SU-DHL-6 (cell line): Measurements from ENCODE around the gene SRRM4.

Source experiments
- H2AFZ ChIP-seq: fragments of 200-600 bp; sonication (generic); 2 replicates; pipeline ENCODE4 v1.6.1; 2014; ENCODE audit warnings: low read depth, mild to moderate bottlenecking, moderate library complexity, mixed read lengths, antibody characterized with exemption, low read length; ENCODE audit not compliant: severe bottlenecking
- H3F3A ChIP-seq: fragments of 200-600 bp; shearing (Covaris generic); 2 replicates; pipeline ENCODE4 v1.6.0; 2016; ENCODE audit warnings: antibody characterized with exemption, mild to moderate bottlenecking; ENCODE audit not compliant: insufficient read depth
- H3K27ac ChIP-seq: fragments of 200-600 bp; sonication (generic); 2 replicates; pipeline ENCODE4 v1.5.1; 2016; ENCODE audit warnings: low read depth, mild to moderate bottlenecking, low read length, moderate library complexity, mixed read lengths
- H3K27me3 ChIP-seq: fragments of 200-600 bp; sonication (generic), shearing (Covaris generic); 2 replicates; pipeline ENCODE4 v1.6.0; 2014; ENCODE audit warnings: mild to moderate bottlenecking, low read length
- H3K36me3 ChIP-seq: fragments of 200-600 bp; sonication (generic); 2 replicates; pipeline ENCODE4 v1.6.1; 2014; ENCODE audit warnings: mild to moderate bottlenecking, low read length, mixed read lengths
- H3K4me2 ChIP-seq: fragments of 300-600, 200-600 bp; shearing (Covaris generic), sonication (generic); 2 replicates; pipeline ENCODE4 v1.6.0; 2014; ENCODE audit warnings: low read length, low read depth, mild to moderate bottlenecking; ENCODE audit not compliant: poor library complexity, severe bottlenecking
- H3K4me3 ChIP-seq: fragments of 200-600 bp; sonication (generic); 2 replicates; pipeline ENCODE4 v1.5.1; 2014; ENCODE audit warnings: antibody characterized with exemption, low read length, mild to moderate bottlenecking, mixed read lengths; ENCODE audit not compliant: insufficient read depth, poor library complexity, severe bottlenecking
- H3K79me2 ChIP-seq: fragments of 200-600 bp; sonication (generic); 2 replicates; pipeline ENCODE4 v1.6.1; 2014; ENCODE audit warnings: mild to moderate bottlenecking, low read length, moderate library complexity; ENCODE audit not compliant: insufficient read depth
- H3K9ac ChIP-seq: fragments of 200-600 bp; sonication (generic); 2 replicates; pipeline ENCODE4 v1.7.0; 2014; ENCODE audit warnings: mild to moderate bottlenecking, low read length
- H3K9me2 ChIP-seq: fragments of 200-600 bp; sonication (generic); replicated peaks from 2 replicates; pipeline ENCODE4 v1.6.1; 2014; ENCODE audit warnings: low read length; ENCODE audit not compliant: insufficient read depth
- H3K9me3 ChIP-seq: fragments of 200-600 bp; sonication (generic); 2 replicates; pipeline ENCODE4 v1.6.1; 2014; ENCODE audit warnings: low read length, mixed read lengths; ENCODE audit not compliant: insufficient read depth
- H4K20me1 ChIP-seq: fragments of 200-600 bp; sonication (generic); 2 replicates; pipeline ENCODE4 v1.6.1; 2014; ENCODE audit warnings: low read depth, mild to moderate bottlenecking, antibody characterized with exemption, low read length, moderate library complexity, mixed read lengths
- EZH2phosphoT487 ChIP-seq: fragments of 200-600 bp; sonication (generic), shearing (Covaris generic); conservative IDR thresholded peaks from 2 replicates; pipeline ENCODE4 v1.6.1; 2018; ENCODE audit warnings: mild to moderate bottlenecking, antibody characterized with exemption, low read length, moderate library complexity, mixed read lengths
- TF ChIP-seq, protein P1 (sequence below): fragments of 200-600 bp; sonication (generic); IDR thresholded peaks from one replicate; pipeline ENCODE4 v1.5.1; 2017; ENCODE audit warnings: antibody characterized with exemption, mild to moderate bottlenecking, low read length, moderate library complexity; ENCODE audit not compliant: insufficient read depth, poor library complexity, severe bottlenecking

Gene SRRM4

DNA sequence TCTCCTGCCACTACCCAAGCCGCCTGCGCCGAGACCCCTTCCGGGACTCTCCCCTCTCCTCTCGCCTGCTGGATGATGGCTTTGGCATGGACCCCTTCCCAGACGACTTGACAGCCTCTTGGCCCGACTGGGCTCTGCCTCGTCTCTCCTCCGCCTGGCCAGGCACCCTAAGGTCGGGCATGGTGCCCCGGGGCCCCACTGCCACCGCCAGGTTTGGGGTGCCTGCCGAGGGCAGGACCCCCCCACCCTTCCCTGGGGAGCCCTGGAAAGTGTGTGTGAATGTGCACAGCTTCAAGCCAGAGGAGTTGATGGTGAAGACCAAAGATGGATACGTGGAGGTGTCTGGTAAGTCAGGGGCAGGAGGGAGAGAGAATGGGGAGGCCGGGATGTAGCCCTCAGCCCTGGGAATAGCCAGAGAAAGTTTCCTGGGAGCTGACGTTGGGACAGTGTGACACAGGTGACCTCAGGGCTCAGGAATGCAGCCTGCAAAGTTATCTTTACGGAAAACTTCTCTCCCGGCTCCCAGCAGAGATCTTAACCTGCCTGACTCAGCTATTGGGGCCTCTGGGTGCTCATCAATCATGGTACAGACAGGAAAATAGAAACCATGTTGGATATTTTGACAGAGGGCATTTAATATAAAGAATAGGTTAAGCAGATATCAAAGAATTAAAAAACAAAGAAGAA lies 198.1 kb downstream of the SRRM4 start:
- H3K9me3 ChIP-seq, result no peaks in the 10 kb centered on the region
- H3K27me3 ChIP-seq, result no peaks in the 10 kb centered on the region
- TF ChIP-seq, protein P1, sequence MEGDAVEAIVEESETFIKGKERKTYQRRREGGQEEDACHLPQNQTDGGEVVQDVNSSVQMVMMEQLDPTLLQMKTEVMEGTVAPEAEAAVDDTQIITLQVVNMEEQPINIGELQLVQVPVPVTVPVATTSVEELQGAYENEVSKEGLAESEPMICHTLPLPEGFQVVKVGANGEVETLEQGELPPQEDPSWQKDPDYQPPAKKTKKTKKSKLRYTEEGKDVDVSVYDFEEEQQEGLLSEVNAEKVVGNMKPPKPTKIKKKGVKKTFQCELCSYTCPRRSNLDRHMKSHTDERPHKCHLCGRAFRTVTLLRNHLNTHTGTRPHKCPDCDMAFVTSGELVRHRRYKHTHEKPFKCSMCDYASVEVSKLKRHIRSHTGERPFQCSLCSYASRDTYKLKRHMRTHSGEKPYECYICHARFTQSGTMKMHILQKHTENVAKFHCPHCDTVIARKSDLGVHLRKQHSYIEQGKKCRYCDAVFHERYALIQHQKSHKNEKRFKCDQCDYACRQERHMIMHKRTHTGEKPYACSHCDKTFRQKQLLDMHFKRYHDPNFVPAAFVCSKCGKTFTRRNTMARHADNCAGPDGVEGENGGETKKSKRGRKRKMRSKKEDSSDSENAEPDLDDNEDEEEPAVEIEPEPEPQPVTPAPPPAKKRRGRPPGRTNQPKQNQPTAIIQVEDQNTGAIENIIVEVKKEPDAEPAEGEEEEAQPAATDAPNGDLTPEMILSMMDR, result no peak
- TF ChIP-seq EZH2phosphoT487, result no peak
- H2AFZ ChIP-seq, result no peak overlapping the region
- no peak overlapping the region for H3K27ac ChIP-seq
- H3K36me3 ChIP-seq, result no peaks in the 10 kb centered on the region
- H3K9ac ChIP-seq, result no peak overlapping the region
- no peaks in the 10 kb centered on the region for H3K79me2 ChIP-seq
- H4K20me1 ChIP-seq, result no peaks in the 10 kb centered on the region
- H3K4me3 ChIP-seq, result no peak overlapping the region
- no peak overlapping the region for H3K4me2 ChIP-seq
- no peaks in the 10 kb centered on the region for H3F3A ChIP-seq
- H3K9me2 ChIP-seq, result no peaks in the 10 kb centered on the region

DNA sequence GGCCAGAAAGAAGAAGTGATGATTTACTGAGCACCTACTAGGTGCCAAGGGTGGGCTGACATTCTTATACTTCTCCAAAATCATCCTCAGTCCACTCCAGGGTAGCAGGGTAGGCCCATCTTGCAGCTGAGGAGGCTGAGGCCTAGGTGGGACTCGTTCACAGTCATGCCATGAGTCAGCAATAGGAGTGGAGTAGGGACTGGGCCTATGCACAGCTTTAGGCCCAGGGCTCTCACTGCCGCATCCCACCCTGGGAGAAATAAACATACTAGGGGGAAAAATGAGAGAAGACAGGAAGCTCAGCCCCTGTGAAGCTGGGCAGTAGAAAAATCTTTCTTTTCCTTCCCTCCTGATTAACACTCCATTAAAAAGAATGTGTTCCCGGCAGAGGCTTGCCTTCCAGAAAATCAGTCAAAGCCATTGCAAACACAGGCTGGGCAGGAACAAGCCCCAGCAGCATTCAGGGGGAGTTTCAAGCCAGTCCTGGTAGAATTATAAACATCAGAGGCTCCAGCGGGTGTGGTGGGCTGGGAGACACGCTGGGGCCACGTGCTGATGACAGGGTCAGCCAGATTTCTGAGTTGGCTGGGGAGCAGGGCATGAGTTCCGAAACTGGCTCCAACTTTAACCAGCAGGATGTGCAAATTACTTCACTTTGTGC lies 199.2 kb downstream of the SRRM4 start:
- no peak overlapping the region for H3K27ac ChIP-seq
- H4K20me1 ChIP-seq, result no peaks in the 10 kb centered on the region
- H3K4me2 ChIP-seq, result no peak overlapping the region
- no peak overlapping the region for H3K9ac ChIP-seq
- H3K9me2 ChIP-seq, result no peaks in the 10 kb centered on the region
- H3K36me3 ChIP-seq, result no peaks in the 10 kb centered on the region
- TF ChIP-seq EZH2phosphoT487, result no peak
- TF ChIP-seq, protein P1, result no peak
- H2AFZ ChIP-seq, result no peak overlapping the region
- no peaks in the 10 kb centered on the region for H3K27me3 ChIP-seq
- no peaks in the 10 kb centered on the region for H3K9me3 ChIP-seq
- no peak overlapping the region for H3K4me3 ChIP-seq
- H3F3A ChIP-seq, result no peaks in the 10 kb centered on the region
- H3K79me2 ChIP-seq, result no peaks in the 10 kb centered on the region

DNA sequence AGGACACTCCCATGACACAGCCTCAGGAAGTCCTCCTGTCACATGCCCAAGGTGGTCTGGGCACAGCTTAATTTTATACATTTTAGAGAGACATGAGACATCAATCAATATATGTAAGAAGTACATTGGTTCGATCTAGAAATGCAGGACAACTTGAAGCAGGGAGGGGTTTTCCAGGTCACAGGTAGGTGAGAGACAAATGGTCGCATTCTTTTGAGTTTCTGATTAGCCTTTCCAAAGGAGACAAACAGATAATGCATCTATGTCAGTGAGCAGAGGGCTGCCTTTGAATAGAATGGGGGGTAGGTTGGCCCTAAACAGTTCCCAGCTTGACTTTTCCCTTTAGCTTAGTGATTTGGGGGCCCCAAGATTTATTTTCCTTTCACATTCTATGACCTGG lies 199.9 kb downstream of the SRRM4 start:
- Histone ChIP-seq H3K27me3 (no peaks in the 10 kb centered on the region), H3K4me2 (no peak overlapping the region), H3K27ac (no peak overlapping the region), H3K79me2 (no peaks in the 10 kb centered on the region), H3K4me3 (no peak overlapping the region), H3K36me3 (no peaks in the 10 kb centered on the region), H4K20me1 (no peaks in the 10 kb centered on the region), H3K9ac (no peak overlapping the region), H3K9me2 (no peaks in the 10 kb centered on the region), H2AFZ (no peak overlapping the region), H3F3A (no peaks in the 10 kb centered on the region), H3K9me3 (no peaks in the 10 kb centered on the region)
- TF ChIP-seq EZH2phosphoT487, result no peak
- TF ChIP-seq, protein P1, result no peak
